HepG2 (cell line): Measurements from ENCODE around the gene C6orf132. TPM values are rescaled to one million over a fixed set of nuclear protein-coding genes. Genes with fewer than 3 reads are reported as not detected.

Experiments
- ATAC-seq: fragments of 200-7000 bp; cut with Tn5 transposase; 3 replicates; pipeline ENCODE4 v1.9.1; 2020; ENCODE audit warnings: mild to moderate bottlenecking, moderate library complexity
- BruUV-seq: library from RNA; stranded (reverse); fragments of 400-500 nt; replicated peaks from 2 replicates; lab custom pipeline; 2021; lab: Mats Ljungman, UMichigan
- CTCF ChIA-PET: fragments of 300-600 bp; formaldehyde crosslinking; extraction: SDS; loops from one replicate; lab custom pipeline; 2021; ENCODE audit warnings: low total read pairs, inconsistent platforms, low intra/inter-chr PET ratio; lab: Yijun Ruan, JAX
- POLR2A ChIA-PET: fragments of 350-600 bp; sonication (Branson Sonifier 250); formaldehyde crosslinking; loops from one replicate; lab custom pipeline; 2020; ENCODE audit warnings: antibody characterized with exemption, inconsistent platforms; lab: Yijun Ruan, JAX
- DNase-seq: peaks from one replicate; pipeline ENCODE4 v3.0.0-alpha.2; 2015; ENCODE audit warnings: low spot score
- FAIRE-seq: peaks from 3 replicates; lab custom pipeline; 2011; peaks lifted over from hg19 to GRCh38; lab: Jason Lieb, UNC
- H2AFZ ChIP-seq: one replicate; pipeline ENCODE4 v1.6.1; 2011; ENCODE audit warnings: low read length, inconsistent platforms
- H3K27ac ChIP-seq: fragments of 300-600 bp; 3 replicates; pipeline ENCODE4 v1.8.0; 2011; ENCODE audit warnings: mixed run types, mild to moderate bottlenecking, mixed read lengths, low read length, inconsistent platforms; ENCODE audit not compliant: insufficient read depth; ENCODE audit errors: extremely low read length
- H3K27me3 ChIP-seq, 2 experiments: fragments of 200-600 bp in 1 of 2; 2 replicates in 1 of 2; 3 replicates in 1 of 2; pipeline versions ENCODE4 v1.6.0 to v1.8.0; 2011; ENCODE audit warnings: low read length in 2 of 2, mild to moderate bottlenecking in 2 of 2, moderate library complexity in 2 of 2, inconsistent platforms in 1 of 2; ENCODE audit not compliant: insufficient read depth in 2 of 2, control insufficient read depth in 1 of 2
- H3K36me3 ChIP-seq, 2 experiments: fragments of 200-600 bp in 1 of 2; replicated peaks in 1 of 2; 2 replicates in 1 of 2; 3 replicates in 1 of 2; pipeline versions ENCODE4 v1.5.1 to v1.8.0; 2011; ENCODE audit warnings: low read length in 2 of 2, inconsistent platforms in 1 of 2; ENCODE audit not compliant: insufficient read depth in 2 of 2, control insufficient read depth in 1 of 2
- H3K4me1 ChIP-seq: 2 replicates; pipeline ENCODE4 v1.5.1; 2012; ENCODE audit warnings: low read length, inconsistent platforms; ENCODE audit not compliant: insufficient read depth
- H3K4me2 ChIP-seq: 2 replicates; pipeline ENCODE4 v1.6.0; 2011; ENCODE audit warnings: low read depth, low read length, inconsistent platforms
- H3K4me3 ChIP-seq, 3 experiments: fragments of 200-600 bp in 1 of 3; sonication (generic), shearing (Covaris generic) in 1 of 3; replicated peaks in 1 of 3; 2 replicates each; pipeline ENCODE4 v1.5.1; 2011 to 2016; ENCODE audit warnings: low read length in 3 of 3, inconsistent platforms in 2 of 3, low read depth in 2 of 3, mild to moderate bottlenecking in 2 of 3, control low read depth in 1 of 3, mixed read lengths in 1 of 3; ENCODE audit not compliant: insufficient read depth in 1 of 3
- H3K79me2 ChIP-seq: one replicate; pipeline ENCODE4 v1.6.1; 2011; ENCODE audit warnings: low read length, inconsistent platforms; ENCODE audit not compliant: insufficient read depth
- H3K9ac ChIP-seq: 2 replicates; pipeline ENCODE4 v1.6.0; 2011; ENCODE audit warnings: mild to moderate bottlenecking, low read depth, low read length, inconsistent platforms; ENCODE audit not compliant: insufficient read depth
- H3K9me3 ChIP-seq: 2 replicates; pipeline ENCODE4 v1.5.1; 2012; ENCODE audit warnings: mild to moderate bottlenecking, low read length
- H4K20me1 ChIP-seq: 2 replicates; pipeline ENCODE4 v1.6.0; 2011; ENCODE audit warnings: inconsistent platforms, mild to moderate bottlenecking, low read length, moderate library complexity; ENCODE audit not compliant: insufficient read depth
- AGO1 ChIP-seq: fragments of 200-400 bp; formaldehyde crosslinking; IDR thresholded peaks from 2 replicates; pipeline ENCODE4 v1.6.1; 2017; ENCODE audit warnings: mild to moderate bottlenecking, low read depth, low read length, moderate library complexity; ENCODE audit not compliant: poor library complexity, severe bottlenecking
- ARNTL ChIP-seq: sonication (generic); formaldehyde crosslinking; IDR thresholded peaks from 2 replicates; pipeline ENCODE4 v1.4.0; 2020; ENCODE audit warnings: mild to moderate bottlenecking, missing genetic modification reagents
- CBX1 ChIP-seq: IDR thresholded peaks from one replicate; pipeline ENCODE4 v1.6.1; 2016; ENCODE audit warnings: antibody characterized with exemption, low read depth
- EED ChIP-seq: sonication (generic); formaldehyde crosslinking; IDR thresholded peaks from 2 replicates; pipeline ENCODE4 v1.5.0; 2020; ENCODE audit warnings: mild to moderate bottlenecking, missing genetic modification reagents
- FOSL2 ChIP-seq: sonication (generic); formaldehyde crosslinking; IDR thresholded peaks from 2 replicates; pipeline ENCODE4 v1.4.0; 2020; ENCODE audit warnings: missing genetic modification reagents
- HDAC2 ChIP-seq: sonication (generic); formaldehyde crosslinking; IDR thresholded peaks from 2 replicates; pipeline ENCODE4 v1.4.0; 2020; ENCODE audit warnings: missing genetic modification reagents
- MEIS2 ChIP-seq: sonication (generic); formaldehyde crosslinking; IDR thresholded peaks from 2 replicates; pipeline ENCODE4 v1.9.0; 2021; ENCODE audit warnings: mild to moderate bottlenecking, missing genetic modification reagents
- MTERF4 ChIP-seq: sonication (generic); formaldehyde crosslinking; IDR thresholded peaks from 2 replicates; pipeline ENCODE4 v1.8.0; 2023; ENCODE audit warnings: mild to moderate bottlenecking, missing genetic modification reagents
- NR2F1 ChIP-seq, 2 experiments: fragments of 450-650 bp in 1 of 2; formaldehyde crosslinking in 1 of 2; IDR thresholded peaks; 2 replicates each; pipeline versions ENCODE4 v1.5.0 to v1.6.1; 2016 to 2020; ENCODE audit warnings: mild to moderate bottlenecking in 1 of 2, missing compliant biosample characterization in 1 of 2, missing genetic modification reagents in 1 of 2, moderate library complexity in 1 of 2
- ZFP36L1 ChIP-seq: sonication (generic); formaldehyde crosslinking; IDR thresholded peaks from 2 replicates; pipeline ENCODE4 v1.8.0; 2022; ENCODE audit warnings: mild to moderate bottlenecking, missing genetic modification reagents, moderate library complexity
- ZFX ChIP-seq: sonication (generic); formaldehyde crosslinking; IDR thresholded peaks from 2 replicates; pipeline ENCODE4 v1.4.0; 2020; ENCODE audit warnings: mild to moderate bottlenecking, low read depth, missing genetic modification reagents, moderate library complexity
- ZNF235 ChIP-seq: sonication (generic); formaldehyde crosslinking; IDR thresholded peaks from 2 replicates; pipeline ENCODE4 v1.8.1; 2023; ENCODE audit warnings: mild to moderate bottlenecking, missing genetic modification reagents, borderline replicate concordance
- ZNF605 ChIP-seq: sonication (generic); formaldehyde crosslinking; IDR thresholded peaks from 2 replicates; pipeline ENCODE4 v1.8.0; 2022; ENCODE audit warnings: mild to moderate bottlenecking, missing genetic modification reagents
- ZNF678 ChIP-seq: sonication (generic); formaldehyde crosslinking; IDR thresholded peaks from 2 replicates; pipeline ENCODE4 v1.4.0; 2020; ENCODE audit warnings: mild to moderate bottlenecking, missing genetic modification reagents
- ZSCAN31 ChIP-seq: sonication (generic); formaldehyde crosslinking; IDR thresholded peaks from 2 replicates; pipeline ENCODE4 v1.5.0; 2020; ENCODE audit warnings: low read depth, mild to moderate bottlenecking, missing genetic modification reagents
- WGBS: methylation state at CpG from one replicate; pipeline ENCODE4 v1.1.6; 2017; ENCODE audit warnings: low lambda C conversion rate; 5-methylcytosine and 5-hydroxymethylcytosine counted together
- in situ Hi-C: cut with HindIII; loops from 2 replicates; pipeline ENCODE4 v1.10.0; 2017; ENCODE audit warnings: low pct_unique_long_range_greater_than_20kb; ENCODE audit not compliant: extremely low pct_ligation_motif_present
- intact Hi-C: fragments of 100-400 bp; cut with micrococcal nuclease; formaldehyde crosslinking; loops from one replicate; pipeline ENCODE4 v1.10.0; 2022; ENCODE audit not compliant: unreplicated experiment
- polyA plus RNA-seq, 8 experiments: library from polyadenylated mRNA; depleted of rRNA in 3 of 8; stranded (reverse) in 7 of 8; unstranded in 1 of 8; fragments of >200 nt; fragmentation: Illumina TruSeq in 4 of 8; extraction: Trizol in 4 of 8; gene quantifications; 2 replicates each; pipeline versions ENCODE4 v1.2.1 to v1.2.3, GENCODE V29; 2011 to 2016; ENCODE audit warnings: low read depth in 4 of 8, missing spikeins in 1 of 8, mixed read lengths in 1 of 8; ENCODE audit not compliant: insufficient read depth in 1 of 8
- total RNA-seq, 5 experiments: library from RNA; depleted of rRNA; stranded (reverse); fragments of >200 nt; fragmentation: Illumina TruSeq; extraction: Trizol; gene quantifications; 2 replicates each; pipeline ENCODE4 v1.2.3, GENCODE V29; 2016; ENCODE audit warnings: low read depth in 1 of 5
- TF ChIP-seq, protein P1 (sequence below): sonication (generic); formaldehyde crosslinking; IDR thresholded peaks from 2 replicates; pipeline ENCODE4 v1.5.1; 2020; ENCODE audit warnings: mild to moderate bottlenecking, missing genetic modification reagents, moderate library complexity

C6orf132 gene
- total and polyA plus RNA-seq, 2 of the 13 experiments (the other 11 are each of a cell fraction or from before 2014, with no cell fraction given), result 0.78 to 3.0 TPM

GRCh38 chr6:42118162-42119001 lies 24.0 kb downstream of the C6orf132 start (continued):
- TF ChIP-seq ZNF605 (CRISPR knock-in tag) (no peak), ZNF678 (CRISPR knock-in tag) (no peak), ARNTL (CRISPR knock-in tag) (no peak)
- TF ChIP-seq, all 625 proteins: peak for 130

DNA sequence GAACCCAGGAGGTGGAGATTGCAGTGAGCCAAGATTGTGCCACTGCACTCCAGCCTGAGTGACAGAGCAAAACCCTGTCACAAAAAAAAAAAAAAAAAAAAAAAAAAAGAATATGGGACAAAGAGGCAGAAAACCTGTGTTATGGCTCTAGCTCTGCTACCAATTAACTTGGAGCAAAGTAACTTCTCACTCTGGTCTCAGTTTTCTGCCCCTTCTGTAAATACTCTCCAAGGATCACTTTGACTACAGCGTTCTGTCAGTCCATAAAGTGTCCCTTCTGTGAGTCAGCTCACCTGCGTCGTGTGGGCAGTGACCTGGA lies 24.6 kb downstream of the C6orf132 start:
- no TSS peak for BruUV-seq
- CTCF ChIA-PET, result interaction anchor here (0.9 kb wide), 1 partner anchor 49 kb away, joined by 3 read pairs; no protein-coding TSS in a partner anchor
- no peaks in the 10 kb centered on the region for H3K27me3 ChIP-seq
- no peaks in the 10 kb centered on the region for H3K9me3 ChIP-seq
- in situ Hi-C loops, result no loop called here
- H3K27ac ChIP-seq, result peak overlapping the region; percentile 57
- peak overlapping the region in 1 of 3 experiments; percentile 42; a peak in 1 of 6 replicates for H3K4me3 ChIP-seq
- peaks cover 47% of the 10 kb centered on the region for H3K4me1 ChIP-seq
- ATAC-seq, result no peak
- no peak for DNase-seq
- H4K20me1 ChIP-seq, result no peaks in the 10 kb centered on the region
- no peaks in the 10 kb centered on the region for H3K79me2 ChIP-seq
- intact Hi-C loops, result loop anchor here (1.0 to 5.0 kb wide), 3 partner anchors 17 to 44 kb away; no protein-coding TSS in a partner anchor
- H2AFZ ChIP-seq, result no peak overlapping the region
- 2% methylated on average over 3 of the region's 3 CpGs for WGBS
- no peak for FAIRE-seq
- H3K36me3 ChIP-seq, result no peaks in the 10 kb centered on the region
- H3K9ac ChIP-seq, result no peak overlapping the region; the same call in 1 of the 2 replicates
- peak overlapping the region; percentile 64 for H3K4me2 ChIP-seq
- POLR2A ChIA-PET, result interaction anchor here (1.3 to 4.0 kb wide), 6 partner anchors 11 to 23 kb away, joined by 3 to 34 read pairs (median 7); no protein-coding TSS in a partner anchor
- peak in 1 of 2 experiments; percentile 32; a peak in 1 of 4 replicates for TF ChIP-seq NR2F1 (CRISPR knock-in tag; IDR thresholded peaks at IDR 0.05)
- TF ChIP-seq, protein P1, sequence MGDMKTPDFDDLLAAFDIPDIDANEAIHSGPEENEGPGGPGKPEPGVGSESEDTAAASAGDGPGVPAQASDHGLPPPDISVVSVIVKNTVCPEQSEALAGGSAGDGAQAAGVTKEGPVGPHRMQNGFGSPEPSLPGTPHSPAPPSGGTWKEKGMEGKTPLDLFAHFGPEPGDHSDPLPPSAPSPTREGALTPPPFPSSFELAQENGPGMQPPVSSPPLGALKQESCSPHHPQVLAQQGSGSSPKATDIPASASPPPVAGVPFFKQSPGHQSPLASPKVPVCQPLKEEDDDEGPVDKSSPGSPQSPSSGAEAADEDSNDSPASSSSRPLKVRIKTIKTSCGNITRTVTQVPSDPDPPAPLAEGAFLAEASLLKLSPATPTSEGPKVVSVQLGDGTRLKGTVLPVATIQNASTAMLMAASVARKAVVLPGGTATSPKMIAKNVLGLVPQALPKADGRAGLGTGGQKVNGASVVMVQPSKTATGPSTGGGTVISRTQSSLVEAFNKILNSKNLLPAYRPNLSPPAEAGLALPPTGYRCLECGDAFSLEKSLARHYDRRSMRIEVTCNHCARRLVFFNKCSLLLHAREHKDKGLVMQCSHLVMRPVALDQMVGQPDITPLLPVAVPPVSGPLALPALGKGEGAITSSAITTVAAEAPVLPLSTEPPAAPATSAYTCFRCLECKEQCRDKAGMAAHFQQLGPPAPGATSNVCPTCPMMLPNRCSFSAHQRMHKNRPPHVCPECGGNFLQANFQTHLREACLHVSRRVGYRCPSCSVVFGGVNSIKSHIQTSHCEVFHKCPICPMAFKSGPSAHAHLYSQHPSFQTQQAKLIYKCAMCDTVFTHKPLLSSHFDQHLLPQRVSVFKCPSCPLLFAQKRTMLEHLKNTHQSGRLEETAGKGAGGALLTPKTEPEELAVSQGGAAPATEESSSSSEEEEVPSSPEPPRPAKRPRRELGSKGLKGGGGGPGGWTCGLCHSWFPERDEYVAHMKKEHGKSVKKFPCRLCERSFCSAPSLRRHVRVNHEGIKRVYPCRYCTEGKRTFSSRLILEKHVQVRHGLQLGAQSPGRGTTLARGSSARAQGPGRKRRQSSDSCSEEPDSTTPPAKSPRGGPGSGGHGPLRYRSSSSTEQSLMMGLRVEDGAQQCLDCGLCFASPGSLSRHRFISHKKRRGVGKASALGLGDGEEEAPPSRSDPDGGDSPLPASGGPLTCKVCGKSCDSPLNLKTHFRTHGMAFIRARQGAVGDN, result no peak
- TF ChIP-seq CBX1, result no peak
- TF ChIP-seq EED, result 0 out of 2 replicates have a peak, but pooled peaks have one; percentile 53
- no peak for TF ChIP-seq HDAC2 (CRISPR knock-in tag)
- no peak for TF ChIP-seq ZNF235 (CRISPR knock-in tag)
- TF ChIP-seq ZFX (CRISPR knock-in tag), result no peak
- TF ChIP-seq AGO1, result no peak
- no peak for TF ChIP-seq ZFP36L1
- TF ChIP-seq FOSL2 (CRISPR knock-in tag), result peak; percentile 56
- TF ChIP-seq ZSCAN31 (CRISPR knock-in tag), result 0 out of 2 replicates have a peak, but pooled peaks have one; percentile 38
- no peak for TF ChIP-seq MEIS2 (CRISPR knock-in tag)
- TF ChIP-seq MTERF4 (CRISPR knock-in tag), result 0 out of 2 replicates have a peak, but pooled peaks have one; percentile 37
